ENCODE data around the gene PNN.
"Not testable (repeated sequence)": the region's sequence is repeated elsewhere in the genome, so short reads cannot be mapped to it uniquely, and the experiment has no call there.

Gene PNN

GRCh38 chr14:39174560-39175444 is at the start of gene PNN:
Gene PNN, plus strand, starts transcription at chr14:39175254. Its CDS starts 26 bp downstream, at chr14:39175280.
- DNase-seq (ENCODE audit: low read depth): peak; percentile 90

DNA sequence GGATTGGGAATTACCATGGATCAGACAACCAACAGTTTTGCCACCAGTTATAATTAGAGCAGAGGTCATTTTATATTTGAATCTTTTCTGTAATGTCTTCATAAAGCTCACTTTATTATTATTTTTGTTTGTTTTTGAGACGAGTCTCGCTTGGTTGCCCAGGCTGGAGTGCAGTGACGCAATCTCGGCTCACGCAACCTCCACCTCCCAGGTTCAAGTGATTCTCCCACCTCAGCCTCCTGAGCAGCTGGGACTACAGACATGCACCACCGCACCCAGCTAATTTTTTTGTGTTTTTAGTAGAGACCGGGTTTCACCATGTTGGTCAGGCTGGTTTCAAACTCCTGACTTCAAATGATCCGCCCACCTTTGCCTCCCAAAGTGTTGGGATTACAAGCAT is 37.2 kb upstream of the PNN start:
- not testable (repeated sequence) for DNase-seq (ENCODE audit: low read depth)

DNA sequence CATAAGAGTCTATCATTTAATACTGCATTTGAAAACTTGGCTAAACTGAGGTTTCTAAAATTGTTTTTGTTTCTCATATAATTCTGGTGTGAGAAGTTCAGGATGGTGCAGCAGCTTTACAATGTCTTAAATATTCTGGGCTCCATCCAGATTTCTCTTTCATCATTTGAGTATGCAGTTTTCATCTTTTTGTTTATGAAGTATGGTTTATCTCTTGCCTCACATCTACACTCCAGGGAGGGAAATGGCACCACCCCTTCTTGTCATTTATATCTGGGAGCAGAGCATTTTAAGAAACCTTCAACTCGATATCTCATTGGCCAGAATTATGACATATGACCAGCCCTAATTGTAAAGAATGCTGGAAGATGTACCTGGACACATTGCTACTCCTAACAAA is 36.6 kb upstream of the PNN start:
- DNase-seq (ENCODE audit: low read depth): no peak

DNA sequence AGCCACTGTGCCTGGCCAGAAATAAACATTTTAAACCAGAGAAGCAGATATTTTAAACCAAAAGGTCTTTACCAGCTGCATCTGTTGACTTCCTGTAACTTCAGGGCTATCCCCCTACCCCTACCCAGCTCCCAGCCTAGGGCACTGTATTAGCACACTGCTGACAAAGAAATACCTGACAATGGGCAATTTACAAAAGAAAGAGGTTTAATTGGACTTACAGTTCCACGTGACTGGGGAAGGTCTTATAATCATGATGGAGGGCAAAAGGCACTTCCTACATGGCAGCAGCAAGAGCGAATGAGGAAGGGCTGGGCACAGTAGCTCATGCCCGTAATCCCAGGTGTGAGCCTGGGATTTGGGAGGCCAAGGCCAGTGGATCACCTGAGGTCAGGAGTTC is 34.9 kb upstream of the PNN start:
- DNase-seq (ENCODE audit: low read depth): no peak

DNA sequence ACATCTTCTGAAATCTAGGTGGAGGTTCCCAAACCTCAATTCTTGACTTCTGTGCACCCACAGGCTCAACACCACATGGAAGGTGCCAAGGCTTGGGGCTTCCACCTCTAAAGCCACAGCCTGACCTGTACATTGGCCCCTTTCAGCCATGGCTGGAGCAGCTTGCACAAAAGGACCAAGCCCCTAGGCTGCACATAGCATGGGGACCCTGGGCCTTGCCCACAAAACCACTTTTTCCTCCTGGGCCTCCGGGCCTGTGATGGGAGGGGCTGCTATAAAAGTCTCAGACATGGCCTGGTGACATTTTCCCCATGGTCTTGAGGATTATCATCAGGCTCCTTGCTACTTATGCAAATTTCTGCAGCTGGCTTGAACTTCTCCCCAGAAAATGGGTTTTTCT is 33.4 kb upstream of the PNN start:
- not testable (repeated sequence) for DNase-seq (ENCODE audit: low read depth)

- not testable (repeated sequence) for DNase-seq (ENCODE audit: low read depth)
Measured at GRCh38 chr14:39143226-39143625, 31.8 kb upstream of the PNN start.

GRCh38 chr14:39145266-39145966 is 29.6 kb upstream of the PNN start:
- DNase-seq (ENCODE audit: low read depth): no peak

DNA sequence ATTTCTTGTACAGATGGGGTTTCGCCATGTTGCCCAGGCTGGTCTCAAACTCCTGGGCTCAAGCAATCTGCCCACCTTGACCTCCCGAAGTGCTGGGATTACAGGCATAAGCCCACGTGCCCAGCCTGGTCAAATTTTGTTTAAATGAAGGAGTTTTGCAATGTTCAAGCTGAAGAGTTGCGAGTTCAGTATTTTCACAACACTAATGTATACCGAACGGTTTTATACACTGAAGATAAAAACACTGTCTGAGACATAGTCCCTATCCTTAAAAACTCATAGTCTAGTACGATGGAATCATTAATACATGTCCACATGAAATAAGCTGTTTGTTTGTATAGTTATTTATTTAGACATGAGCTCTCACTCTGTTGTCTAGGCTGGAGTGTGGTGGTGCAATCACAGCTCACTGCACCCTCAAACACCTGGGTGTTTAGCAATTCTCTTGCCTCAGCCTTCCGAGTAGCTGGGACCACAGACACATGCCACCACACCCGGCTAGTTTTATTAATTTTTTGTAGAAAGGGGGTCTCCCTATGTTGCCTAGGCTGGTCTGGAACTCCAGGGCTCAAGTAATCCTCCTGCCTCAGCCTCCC is 20.4 kb upstream of the PNN start:
- DNase-seq (ENCODE audit: low read depth): no peak

DNA sequence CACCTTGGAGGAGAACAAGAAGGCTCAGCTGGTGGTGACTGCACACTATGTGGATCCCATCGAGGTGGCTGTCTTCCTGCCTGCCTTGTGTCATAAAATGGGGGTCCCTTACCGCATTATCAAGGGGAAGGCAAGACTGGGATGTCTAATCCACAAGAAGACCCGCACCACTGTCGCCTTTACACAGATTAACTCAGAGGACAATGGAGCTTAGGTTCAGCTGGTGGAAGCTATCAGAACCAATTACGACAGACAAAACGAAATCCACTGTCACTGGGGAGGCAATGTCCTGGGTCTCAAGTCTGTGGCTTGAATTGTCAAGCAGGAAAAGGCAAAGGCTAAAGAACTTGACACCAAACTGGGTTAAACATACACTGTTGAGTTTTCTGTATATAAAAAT is 17.6 kb upstream of the PNN start:
- no peak for DNase-seq (ENCODE audit: low read depth)

GRCh38 chr14:39158222-39158858 is 16.7 kb upstream of the PNN start:
- DNase-seq (ENCODE audit: low read depth): no peak

DNA sequence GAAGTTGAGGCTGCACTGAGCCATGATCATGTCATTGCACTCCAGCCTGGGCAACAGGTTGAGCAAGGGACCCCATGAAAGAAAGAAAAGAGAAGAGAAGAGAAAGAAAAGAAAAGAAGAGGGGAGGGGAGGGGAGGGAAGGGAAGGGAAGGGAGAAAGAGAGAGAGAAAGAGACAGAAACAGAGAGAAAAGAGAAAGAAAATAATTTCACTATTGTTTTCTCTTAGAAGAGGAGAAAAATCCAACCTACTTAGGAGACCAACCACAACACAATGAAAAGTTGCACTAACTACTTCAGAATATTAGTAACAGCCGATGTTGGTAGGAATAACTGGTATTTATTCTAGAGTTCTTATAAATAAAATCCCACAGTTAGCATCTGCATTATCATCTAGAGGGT is 14.6 kb upstream of the PNN start:
- DNase-seq (ENCODE audit: low read depth): no peak

GRCh38 chr14:39167797-39168320 is 7.2 kb upstream of the PNN start:
- DNase-seq (ENCODE audit: low read depth): not testable (repeated sequence)

DNA sequence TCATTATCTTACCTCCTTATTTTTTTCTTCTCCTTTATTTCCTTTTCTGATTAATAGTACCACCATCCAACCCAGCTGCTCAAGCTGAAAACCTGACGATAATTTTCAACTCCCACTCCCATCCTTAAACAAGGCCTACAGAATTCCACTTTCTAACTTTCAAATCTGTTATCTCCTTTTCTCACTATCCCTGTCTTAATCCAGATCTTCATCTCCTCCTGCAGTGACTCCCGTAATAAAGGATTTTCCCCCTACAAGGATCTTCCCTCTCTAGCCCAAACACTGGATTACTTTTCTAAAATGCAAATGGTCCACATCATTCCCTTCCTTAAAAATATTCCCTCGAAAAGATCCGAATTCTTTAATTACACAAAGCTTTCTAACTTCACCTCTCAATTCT is 6.5 kb upstream of the PNN start:
- no peak for DNase-seq (ENCODE audit: low read depth)

GRCh38 chr14:39169541-39169900 is 5.5 kb upstream of the PNN start:
- no peak for DNase-seq (ENCODE audit: low read depth)

GRCh38 chr14:39173198-39173597 is 1.9 kb upstream of the PNN start:
- DNase-seq (ENCODE audit: low read depth): no peak

DNA sequence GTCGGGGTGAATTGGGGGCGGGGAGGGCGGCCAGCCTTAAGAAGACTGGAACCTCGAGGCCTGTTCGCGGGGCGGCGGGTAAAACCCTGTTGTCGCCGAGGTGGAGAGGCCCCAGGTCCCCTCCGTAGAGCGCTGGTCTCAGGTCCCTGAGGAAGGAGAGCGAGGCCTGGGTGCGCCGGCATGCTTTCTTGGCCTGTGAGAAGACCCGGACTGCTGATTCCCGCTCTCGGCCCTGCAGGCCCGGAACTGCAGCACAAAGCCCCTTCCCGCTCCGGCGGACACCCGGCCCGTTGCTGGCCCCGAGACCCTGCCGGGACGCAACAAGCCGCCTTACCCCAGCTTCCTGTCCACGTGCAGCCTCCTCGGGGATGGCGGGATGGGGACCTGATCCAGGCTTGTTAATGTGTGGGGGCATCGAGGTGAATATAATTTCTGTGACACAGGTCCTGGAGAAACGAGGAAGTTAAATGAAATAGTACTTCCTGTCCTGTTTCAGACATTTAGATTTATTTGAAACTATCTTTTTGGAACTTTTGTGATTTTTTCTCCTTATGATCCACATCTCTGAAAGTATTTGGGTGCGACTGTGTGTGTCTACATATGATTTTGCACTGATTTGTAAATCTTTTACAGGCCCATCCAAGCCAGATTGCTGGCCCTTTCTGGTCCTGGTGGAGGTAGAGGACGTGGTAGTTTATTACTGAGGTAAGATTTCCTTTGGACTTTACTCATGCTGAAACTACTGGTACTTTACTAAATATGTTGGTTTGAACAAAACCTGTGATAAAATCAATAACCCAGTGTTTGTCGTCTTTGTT is 600 bp downstream of the PNN start:
- DNase-seq (ENCODE audit: low read depth): no peak

DNA sequence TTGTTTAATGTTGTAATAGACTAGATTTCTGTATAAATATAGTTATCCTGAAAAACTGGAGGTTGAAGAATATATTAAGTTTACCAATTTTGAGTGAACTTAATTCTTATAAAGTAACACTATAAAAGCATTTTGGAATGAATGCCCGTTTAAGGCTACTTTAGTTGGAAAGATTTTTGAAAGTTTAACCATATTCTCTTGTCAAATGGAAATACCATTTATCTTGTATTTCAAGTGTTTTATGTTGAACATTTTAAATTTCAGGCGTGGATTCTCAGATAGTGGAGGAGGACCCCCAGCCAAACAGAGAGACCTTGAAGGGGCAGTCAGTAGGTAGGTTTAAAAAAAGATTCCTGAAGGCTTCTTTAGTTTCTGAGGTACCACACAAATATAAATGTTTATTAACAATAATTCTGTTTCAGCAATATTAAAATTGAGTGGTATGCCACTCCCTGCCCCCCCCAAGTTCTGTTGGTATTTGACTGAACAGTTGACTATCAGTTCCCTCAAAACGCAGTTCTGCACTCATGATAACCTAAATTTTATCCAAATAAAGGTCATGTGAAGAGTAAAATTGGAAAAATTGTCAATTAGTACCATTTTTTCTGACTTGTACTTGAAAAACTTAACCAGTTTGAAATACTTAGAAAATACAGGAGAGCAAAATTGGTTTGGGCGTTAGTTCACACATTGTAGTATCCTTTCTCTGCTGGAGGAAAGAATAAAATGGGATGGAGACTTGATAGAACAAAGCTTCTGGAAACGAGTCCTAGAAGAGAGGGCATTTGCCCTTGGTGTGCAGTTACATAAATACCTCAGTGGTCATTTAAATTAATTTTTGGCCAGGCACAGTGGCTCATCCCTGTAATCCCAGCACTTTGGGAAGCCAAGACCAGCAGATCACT is 1.5 kb downstream of the PNN start:
- no peak for DNase-seq (ENCODE audit: low read depth)

DNA sequence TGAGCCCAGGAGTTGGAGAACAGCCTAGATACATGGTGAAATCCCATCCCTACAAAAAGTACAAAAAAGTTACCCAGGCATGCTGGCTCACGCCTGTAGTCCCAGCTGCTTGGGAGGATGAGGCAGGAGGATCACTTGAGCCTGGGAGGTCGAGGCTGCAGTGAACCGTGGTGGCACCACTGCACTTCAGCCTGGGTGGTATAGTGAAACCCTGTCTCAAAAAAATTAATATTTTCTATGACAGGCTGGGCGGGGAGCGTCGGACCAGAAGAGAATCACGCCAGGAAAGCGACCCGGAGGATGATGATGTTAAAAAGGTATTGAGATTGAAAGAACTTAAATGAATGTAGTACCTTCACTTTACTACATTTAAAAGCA is 2.1 kb downstream of the PNN start:
- DNase-seq (ENCODE audit: low read depth): no peak

- DNase-seq (ENCODE audit: low read depth): no peak
Measured at GRCh38 chr14:39179042-39179441, 4.0 kb downstream of the PNN start.

DNA sequence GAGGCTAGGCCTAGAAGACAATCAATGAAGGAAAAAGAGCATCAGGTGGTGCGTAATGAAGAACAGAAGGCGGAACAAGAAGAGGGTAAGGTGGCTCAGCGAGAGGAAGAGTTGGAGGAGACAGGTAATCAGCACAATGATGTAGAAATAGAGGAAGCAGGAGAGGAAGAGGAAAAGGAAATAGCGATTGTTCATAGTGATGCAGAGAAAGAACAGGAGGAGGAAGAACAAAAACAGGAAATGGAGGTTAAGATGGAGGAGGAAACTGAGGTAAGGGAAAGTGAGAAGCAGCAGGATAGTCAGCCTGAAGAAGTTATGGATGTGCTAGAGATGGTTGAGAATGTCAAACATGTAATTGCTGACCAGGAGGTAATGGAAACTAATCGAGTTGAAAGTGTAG is 5.5 kb downstream of the PNN start:
- no peak for DNase-seq (ENCODE audit: low read depth)

Data from stimulated activated CD8-positive, alpha-beta memory T cell treated with anti-CD3 and anti-CD28 coated beads, Interleukin-12 subunit alpha, Interleukin-12 subunit beta, amount 100 ng/mL, for 1 hour (primary cell).